Prostate gland (tissue), 2 donors: ENCODE measurements around the gene CHRNB4.

Experiments
- POLR2A ChIP-seq: fragments of 450-650 bp; IDR thresholded peaks from one replicate; pipeline ENCODE4 v1.6.1; 2016; ENCODE audit warnings: antibody characterized with exemption, mild to moderate bottlenecking
- POLR2AphosphoS5 ChIP-seq: sonication (generic); formaldehyde crosslinking; IDR thresholded peaks from one replicate; pipeline ENCODE4 v1.6.1; 2017; ENCODE audit warnings: antibody characterized with exemption
- TF ChIP-seq, protein P1 (sequence below), 4 experiments: fragments of 200-600 bp in 2 of 4; fragments of 450-650 bp in 2 of 4; sonication (generic) in 2 of 4; IDR thresholded peaks; 1 replicate in 3 of 4; 2 replicates in 1 of 4; pipeline ENCODE4 v1.5.1; 2016 to 2019; ENCODE audit warnings: antibody characterized with exemption in 4 of 4, mild to moderate bottlenecking in 2 of 4, moderate library complexity in 2 of 4

DNA sequence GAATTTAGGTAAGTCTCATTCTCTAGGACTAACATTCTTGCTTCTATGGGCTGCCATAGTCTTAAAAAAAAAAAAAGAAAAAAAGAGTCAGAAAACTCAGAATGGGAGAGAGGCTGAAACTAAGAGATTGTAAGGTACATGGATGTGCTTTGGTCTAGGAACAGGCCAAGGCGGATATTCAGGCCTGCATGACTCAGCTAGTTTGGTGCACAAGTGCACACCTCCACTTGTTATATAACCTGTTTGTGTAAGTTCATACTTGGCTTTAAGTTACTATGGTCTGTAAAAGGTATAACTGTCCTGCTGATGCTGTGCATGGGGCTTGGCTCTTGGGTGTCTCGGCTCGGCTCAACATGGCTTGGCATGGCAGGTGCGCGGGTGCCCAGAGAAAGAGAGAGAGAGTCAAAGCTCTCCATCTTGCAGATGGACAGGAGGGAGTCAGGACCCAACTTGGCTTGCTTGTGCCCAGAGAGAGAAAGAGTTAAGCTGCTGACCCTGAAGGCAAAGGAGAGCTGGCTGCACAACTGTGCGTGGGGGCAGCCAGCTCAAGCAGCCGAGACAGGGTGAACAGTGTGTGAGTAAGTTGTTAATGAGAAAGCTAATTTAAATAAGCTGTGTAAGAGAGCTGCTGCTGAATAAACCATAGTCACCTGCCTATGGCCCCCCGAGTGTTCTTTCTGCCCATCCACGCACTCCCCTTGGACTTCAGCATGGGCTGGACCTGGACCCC is 31.4 kb upstream of the CHRNB4 start:
- TF ChIP-seq POLR2A: no peak
- TF ChIP-seq, protein P1, sequence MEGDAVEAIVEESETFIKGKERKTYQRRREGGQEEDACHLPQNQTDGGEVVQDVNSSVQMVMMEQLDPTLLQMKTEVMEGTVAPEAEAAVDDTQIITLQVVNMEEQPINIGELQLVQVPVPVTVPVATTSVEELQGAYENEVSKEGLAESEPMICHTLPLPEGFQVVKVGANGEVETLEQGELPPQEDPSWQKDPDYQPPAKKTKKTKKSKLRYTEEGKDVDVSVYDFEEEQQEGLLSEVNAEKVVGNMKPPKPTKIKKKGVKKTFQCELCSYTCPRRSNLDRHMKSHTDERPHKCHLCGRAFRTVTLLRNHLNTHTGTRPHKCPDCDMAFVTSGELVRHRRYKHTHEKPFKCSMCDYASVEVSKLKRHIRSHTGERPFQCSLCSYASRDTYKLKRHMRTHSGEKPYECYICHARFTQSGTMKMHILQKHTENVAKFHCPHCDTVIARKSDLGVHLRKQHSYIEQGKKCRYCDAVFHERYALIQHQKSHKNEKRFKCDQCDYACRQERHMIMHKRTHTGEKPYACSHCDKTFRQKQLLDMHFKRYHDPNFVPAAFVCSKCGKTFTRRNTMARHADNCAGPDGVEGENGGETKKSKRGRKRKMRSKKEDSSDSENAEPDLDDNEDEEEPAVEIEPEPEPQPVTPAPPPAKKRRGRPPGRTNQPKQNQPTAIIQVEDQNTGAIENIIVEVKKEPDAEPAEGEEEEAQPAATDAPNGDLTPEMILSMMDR (IDR thresholded peaks at IDR 0.05): no peak
- no peak for TF ChIP-seq POLR2AphosphoS5
